Forelimb muscle (tissue), 1 donor: ENCODE measurements around the gene OR6A2. TPM values are rescaled to one million over a fixed set of nuclear protein-coding genes. Genes with fewer than 3 reads are reported as not detected.
"Not testable (repeated sequence)": the region's sequence is repeated elsewhere in the genome, so short reads cannot be mapped to it uniquely, and the experiment has no call there.

Source experiments
- DNase-seq: peaks from one replicate; pipeline ENCODE4 v3.0.0-alpha.2; 2013; ENCODE audit warnings: low read depth
- polyA plus RNA-seq: library from polyadenylated mRNA; unstranded; fragments of 120-200 nt; gene quantifications from one replicate; pipeline ENCODE4 v1.2.1, GENCODE V29; 2013; ENCODE audit not compliant: insufficient read length

Gene OR6A2
- polyA plus RNA-seq, result not detected

GRCh38 chr11:6799402-6799801 lies at the start of gene OR6A2:
Gene OR6A2, minus strand, starts transcription at chr11:6799689. Its CDS starts 3,981 bp downstream, at chr11:6795708.
- no peak for DNase-seq

DNA sequence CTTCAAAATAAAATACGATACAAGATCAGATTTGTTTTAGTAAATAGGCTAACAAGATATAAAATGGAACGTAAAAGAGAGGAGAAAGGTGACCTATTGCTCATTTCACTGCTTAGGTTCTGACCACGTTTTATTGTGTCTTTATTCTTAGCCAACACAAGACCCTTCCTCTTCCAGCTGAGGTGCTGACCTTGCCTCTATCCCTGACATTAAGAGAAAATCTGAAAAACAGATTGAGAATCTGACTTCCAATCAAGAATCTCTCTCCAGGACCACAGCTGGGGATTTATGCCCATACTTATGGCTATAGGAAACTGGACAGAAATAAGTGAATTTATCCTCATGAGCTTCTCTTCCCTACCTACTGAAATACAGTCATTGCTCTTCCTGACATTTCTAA lies 45.9 kb upstream of the OR6A2 start, which contains the start of gene OR10A5:
Gene OR10A5 (plus strand): TSS at position 301 of the 400 bp plus-strand sequence. CDS start 0 bp downstream, at position 301.
- DNase-seq, result no peak

DNA sequence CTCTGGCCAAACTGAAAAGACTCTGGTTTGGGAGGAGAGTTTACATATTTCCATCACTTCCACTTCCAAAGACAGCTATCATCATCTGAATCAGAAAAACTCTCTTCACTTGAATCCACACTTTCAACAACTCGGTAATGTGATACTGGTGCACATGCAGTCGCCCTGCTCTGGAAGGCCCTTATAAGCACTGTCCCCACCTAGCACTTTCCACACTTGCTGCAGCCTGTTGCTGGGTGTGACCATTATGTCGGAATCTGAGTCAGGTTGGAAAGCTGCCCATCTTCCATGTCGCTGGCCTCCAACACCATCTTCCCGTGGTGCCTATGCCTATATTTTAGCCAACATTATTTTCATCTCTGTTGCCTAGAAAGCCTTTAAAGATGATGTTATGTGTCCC lies 44.9 kb upstream of the OR6A2 start:
- no peak for DNase-seq

DNA sequence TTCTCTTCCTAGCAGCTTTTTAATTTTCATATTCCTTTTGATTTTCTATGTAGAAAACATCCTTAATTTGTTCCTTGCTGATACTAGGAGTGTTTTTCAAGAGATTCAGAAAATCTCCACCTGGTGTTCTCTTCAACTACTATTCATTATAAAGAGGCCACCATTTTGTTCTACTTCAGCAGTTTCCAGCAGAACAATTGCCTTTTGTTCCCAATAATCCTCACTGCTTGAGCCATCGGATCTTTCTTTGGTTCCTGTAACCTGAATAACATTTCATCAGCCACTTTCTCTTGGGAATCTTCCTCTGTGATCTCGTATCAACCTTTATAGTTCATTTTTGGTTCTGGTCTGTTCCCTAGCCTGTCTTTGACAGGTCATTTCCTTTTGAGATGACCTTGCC lies 44.2 kb upstream of the OR6A2 start:
- DNase-seq, result no peak

DNA sequence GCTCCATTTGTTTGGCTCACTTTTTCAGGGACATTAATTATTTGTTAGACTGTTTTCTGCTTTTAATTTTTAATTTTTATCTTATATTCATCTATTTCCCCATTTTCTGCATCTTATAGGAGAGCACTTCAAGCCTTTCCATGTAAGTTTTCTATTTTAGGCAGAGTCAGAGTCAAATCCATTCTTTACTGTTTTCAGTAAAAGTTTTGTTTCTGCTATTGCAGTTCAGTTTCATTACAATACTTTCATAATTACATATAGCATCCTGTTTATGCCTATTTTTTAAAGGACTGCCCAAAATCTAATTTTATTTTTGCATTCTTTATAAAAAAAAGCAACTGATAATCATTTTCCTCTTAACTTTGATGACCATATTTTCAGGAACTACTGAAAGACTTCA lies 42.2 kb upstream of the OR6A2 start:
- no peak for DNase-seq

DNA sequence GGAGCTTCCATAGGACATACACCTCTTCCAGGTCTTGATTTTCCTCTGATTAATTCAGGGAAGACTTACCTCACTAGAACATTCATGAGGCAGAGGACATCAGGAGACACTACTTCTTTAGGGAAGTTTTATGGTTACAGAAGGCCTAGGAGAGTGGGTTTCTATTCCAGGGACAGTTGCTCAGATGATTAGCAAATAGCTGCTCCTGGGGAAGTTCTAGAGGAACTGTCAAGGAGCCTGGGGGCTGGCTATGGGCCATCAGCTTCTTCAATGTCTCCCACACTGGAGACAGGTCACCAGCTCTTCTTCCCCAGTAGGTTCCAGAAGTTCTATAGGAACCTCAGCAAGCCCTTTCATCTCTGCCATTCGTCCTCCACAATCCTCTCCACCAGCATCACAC lies 34.5 kb upstream of the OR6A2 start:
- no peak for DNase-seq

DNA sequence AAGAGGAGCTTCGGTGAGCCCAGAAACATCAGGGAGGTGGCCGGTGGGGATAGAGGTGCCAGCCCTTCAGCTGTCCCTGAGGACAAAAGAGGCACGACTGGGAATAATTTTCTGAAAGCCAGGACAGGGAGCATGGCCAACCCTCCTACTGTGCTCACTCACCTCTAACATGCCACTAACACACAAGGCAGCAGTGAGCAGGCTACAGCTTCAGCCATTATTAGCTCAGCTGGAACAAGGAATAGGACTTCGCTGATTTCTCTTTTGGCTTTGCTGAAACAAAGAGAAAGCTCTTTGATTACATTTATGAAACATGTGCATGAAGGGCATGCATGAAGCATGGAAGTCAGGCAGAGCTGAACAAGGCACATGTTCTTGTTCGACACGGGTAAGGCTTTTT lies 33.9 kb upstream of the OR6A2 start:
- DNase-seq, result no peak

DNA sequence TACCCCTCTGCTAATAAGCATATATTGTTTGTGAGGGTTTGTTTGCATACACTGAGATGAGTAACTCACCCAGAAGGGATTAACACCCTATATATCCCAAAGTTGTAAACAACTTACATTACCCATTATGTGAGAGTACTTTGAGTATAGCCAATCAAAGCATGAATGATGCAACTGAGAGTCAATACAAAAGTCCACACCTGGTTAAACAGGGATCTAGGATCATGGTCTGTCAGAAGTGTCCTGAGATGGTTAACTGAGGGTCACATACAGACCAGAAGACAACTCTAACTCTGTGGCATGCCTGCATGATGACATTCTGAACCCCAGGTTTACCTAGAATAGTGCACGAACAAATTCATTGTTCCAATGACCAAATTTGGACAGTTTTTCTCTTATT lies 28.6 kb upstream of the OR6A2 start:
- no peak for DNase-seq

- peak; percentile 13 for DNase-seq
Measured at GRCh38 chr11:6825231-6825744, 25.8 kb upstream of the OR6A2 start.

DNA sequence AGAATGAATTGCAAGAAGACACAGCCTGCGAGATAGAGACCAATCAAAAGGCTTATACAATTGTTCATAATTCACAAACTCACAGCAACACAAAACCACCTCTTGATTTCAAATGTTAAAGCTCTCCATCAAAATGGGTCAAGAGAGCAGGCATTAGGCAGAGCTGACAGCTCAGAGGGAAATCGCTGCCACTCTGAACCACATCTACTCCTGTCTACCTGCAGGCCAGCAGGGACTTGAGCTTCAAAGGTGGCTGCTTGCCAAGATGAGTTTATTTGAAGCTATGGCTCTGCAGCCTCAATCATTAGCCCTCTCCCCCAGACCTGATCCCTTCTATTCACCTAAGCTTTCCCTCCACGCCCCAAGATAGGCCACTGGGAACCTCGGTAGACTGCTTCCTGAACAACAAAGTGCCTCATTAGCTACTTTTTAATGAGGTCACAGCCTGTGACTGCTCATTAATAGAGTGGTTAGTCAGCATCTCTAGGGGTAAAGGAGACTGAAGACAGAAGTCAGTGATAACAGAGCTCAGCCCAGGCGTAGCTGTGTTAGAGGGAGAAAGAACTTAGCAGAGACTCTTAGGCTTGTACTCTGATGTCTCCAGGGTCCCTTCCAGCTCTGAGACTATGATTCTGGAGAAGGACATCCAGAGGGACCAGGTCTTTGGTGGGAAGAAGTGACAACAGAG lies 24.8 kb upstream of the OR6A2 start:
- no peak for DNase-seq

GRCh38 chr11:6818967-6819366 lies 19.5 kb upstream of the OR6A2 start:
- DNase-seq, result no peak

GRCh38 chr11:6817694-6818093 lies 18.2 kb upstream of the OR6A2 start:
- no peak for DNase-seq

DNA sequence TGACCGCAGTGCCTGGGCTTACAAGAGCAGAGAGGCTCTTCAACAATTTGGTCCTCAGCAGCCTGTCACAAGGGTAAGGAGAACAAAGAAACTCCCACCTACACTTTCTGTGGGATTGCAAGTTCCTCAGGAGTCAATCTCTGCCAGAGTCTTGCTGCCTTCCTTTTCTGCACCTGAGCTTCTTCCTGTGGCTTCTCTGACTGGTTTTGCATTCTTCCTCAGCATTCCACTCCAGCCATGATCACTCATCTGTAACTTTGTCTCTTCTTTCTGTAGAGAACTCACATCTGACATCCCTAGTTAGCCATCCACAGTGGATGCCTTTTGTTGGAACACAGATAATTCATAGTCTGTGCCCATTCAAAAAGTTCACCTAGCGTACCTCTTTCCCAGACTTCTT lies 14.2 kb upstream of the OR6A2 start:
- no peak for DNase-seq

DNA sequence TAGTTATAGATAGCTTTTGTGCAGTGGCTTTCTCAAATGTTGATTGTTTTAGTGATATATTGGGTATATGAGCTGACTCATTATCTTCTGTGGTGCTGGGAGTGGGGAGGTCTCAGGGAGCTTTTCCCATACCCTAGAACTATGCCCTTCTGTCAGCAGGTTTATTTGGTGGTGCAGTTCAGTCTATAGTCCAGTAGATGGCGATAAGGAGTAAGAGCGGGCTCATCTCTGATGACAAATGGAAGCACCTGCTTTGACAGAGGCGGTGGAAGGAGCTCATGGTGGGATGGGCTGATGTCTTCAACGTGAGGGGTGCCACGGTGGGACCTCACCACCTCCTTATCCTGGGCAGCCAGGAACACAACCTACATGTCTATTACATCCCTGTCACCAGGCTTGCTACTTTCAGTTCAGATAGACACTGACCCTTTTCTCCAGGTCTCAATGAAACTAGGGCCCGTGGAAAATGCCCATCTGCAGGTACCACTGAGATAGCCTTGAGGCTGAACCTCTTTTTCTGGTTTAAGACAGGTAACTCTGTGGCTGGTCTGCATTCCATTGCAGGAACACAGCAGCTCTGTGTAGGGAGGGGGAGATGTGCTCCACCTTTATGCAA lies 13.0 kb upstream of the OR6A2 start:
- no peak for DNase-seq

- not testable (repeated sequence) for DNase-seq
Measured at GRCh38 chr11:6801075-6801474, 1.6 kb upstream of the OR6A2 start.

DNA sequence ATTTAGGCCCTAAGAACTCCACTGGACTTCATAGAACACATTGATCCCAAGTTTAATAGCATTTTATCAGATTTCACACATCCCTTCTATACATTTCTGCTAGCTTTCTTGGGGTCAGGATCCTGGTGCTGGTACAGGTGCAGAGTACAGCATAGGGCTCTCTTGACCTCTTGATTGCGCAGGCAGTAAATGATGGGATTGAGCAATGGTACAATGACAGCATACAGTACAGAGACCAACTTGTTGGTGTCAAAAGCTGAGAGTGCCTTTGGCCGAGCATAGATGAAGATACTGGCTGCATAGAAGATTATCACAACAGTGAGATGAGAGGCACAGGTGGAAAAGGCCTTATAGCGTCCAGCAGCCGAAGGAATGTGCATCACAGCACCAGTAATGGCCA lies 4.8 kb downstream of the OR6A2 start:
- no peak for DNase-seq

DNA sequence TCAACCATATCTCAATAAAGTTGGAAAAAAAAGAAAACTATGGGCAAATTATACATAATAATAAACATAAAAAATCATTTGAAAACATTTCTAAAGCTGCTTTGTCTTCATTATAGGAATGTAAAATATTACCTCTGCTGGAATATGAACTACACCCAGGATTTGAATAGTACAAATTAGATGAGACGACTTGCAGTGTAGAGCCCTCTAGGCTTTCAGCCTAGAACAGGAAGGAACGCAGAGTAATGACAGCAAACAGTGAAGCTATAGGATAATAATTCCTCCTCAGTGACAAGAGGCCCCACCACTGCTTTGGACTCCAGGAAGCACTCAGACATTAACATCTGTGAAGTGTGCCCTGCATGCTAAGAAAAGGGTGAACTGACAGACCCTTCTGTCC lies 8.9 kb downstream of the OR6A2 start:
- no peak for DNase-seq

DNA sequence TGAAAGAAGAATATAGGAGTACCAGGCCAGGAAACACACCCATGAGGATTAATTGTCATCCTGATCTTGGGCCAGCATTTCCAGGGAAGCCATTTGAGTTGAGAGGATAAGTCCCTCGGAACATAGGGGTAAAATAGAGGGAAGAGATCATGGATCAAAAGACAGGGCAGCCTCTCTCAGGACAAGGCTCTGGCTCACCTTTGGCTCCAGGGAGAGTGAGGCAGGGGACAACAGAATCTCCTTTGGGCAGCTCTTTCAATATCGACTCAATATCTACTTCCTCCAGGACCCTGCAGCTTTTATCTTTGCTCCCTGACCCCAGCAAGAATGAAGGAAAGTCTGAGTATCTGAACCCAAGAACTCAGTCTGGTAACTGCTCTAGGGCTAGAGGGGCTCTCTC lies 16.8 kb downstream of the OR6A2 start, which contains the start of gene OR2AG1:
Gene OR2AG1 (plus strand): TSS at position 301 of the 400 bp plus-strand sequence. CDS start 2,018 bp downstream, outside the sequence.
- DNase-seq, result no peak

DNA sequence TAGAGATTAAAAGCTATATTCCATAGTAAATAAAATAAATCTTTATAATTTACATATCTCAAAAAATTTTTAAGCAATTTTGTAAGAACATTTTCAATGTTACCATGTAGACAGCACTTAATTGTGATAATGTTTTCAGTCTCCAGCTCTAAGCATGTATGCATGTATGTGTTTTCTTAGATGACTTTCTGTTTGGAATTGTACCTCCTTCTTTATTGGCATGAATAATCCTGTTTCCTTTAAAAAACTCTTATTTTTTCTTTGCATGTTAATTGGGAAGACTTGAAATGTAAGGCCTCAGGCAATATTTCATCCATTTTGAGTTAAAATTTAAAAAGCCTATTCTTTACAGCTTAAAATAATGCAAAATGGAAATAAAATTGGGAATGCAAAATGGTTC lies 18.7 kb downstream of the OR6A2 start:
- no peak for DNase-seq

DNA sequence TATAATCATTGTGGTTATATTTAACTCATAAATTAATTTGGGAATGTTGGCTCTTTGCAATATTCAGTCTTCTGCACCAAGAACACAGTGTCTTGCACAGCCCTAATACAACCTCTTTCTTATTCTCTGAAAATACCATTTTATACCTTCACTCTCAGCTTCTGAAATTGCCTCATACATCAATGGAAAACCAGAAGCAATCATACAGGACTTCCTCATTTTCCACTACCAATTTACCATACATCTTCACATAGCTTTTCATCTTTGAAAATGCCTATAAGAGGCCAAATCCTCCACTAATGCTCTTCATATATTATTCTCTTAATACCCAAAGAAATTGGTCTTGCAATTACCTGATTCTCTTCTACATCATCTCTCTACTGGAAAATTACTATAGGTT lies 21.0 kb downstream of the OR6A2 start:
- DNase-seq, result no peak

GRCh38 chr11:6771926-6772893 lies 27.3 kb downstream of the OR6A2 start, which contains the start of gene OR2AG2:
Gene OR2AG2, minus strand, starts transcription at chr11:6771976. Its CDS starts 3,019 bp downstream, at chr11:6768957.
- DNase-seq, result no peak
